GM21447 (cell line): ENCODE data around the gene VTI1A.
"Not testable (repeated sequence)": the region's sequence is repeated elsewhere in the genome, so short reads cannot be mapped to it uniquely, and the experiment has no call there.

Experiments used
- ATAC-seq: cut with Tn5 transposase; IDR thresholded peaks from one replicate; pipeline ENCODE4 v1.9.1; 2021; ENCODE audit not compliant: unreplicated experiment

VTI1A gene

DNA sequence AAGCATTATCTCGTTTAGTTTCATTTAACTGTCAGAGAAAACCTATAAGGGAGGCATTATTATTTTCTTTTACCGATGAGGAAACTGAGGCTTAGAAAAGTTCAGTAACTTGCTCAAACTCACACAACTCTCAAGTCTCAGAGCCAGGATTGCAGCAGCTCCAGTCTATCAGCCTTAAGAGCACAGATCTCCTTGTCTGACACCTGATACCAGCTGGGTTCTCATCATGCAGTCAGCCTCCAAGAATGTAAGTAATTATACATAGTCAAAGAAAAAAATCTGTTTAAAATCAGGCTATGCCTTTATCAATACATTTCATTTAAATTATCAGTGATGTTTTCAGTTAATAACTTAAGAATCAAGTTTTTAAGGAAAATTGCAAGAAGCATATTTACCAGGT is 266.4 kb downstream of the VTI1A start:
- no peak for ATAC-seq

- no peak for ATAC-seq
Measured at GRCh38 chr10:112715581-112715980, 268.6 kb downstream of the VTI1A start.

GRCh38 chr10:112716076-112716475 is 269.1 kb downstream of the VTI1A start:
- ATAC-seq, result no peak

- no peak for ATAC-seq
Measured at GRCh38 chr10:112716924-112717413, 270.0 kb downstream of the VTI1A start.

- no peak for ATAC-seq
Measured at GRCh38 chr10:112720178-112720577, 273.2 kb downstream of the VTI1A start.

GRCh38 chr10:112721080-112721698 is 274.2 kb downstream of the VTI1A start:
- ATAC-seq, result peak; percentile 57

- no peak for ATAC-seq
Measured at GRCh38 chr10:112722758-112723157, 275.7 kb downstream of the VTI1A start.

DNA sequence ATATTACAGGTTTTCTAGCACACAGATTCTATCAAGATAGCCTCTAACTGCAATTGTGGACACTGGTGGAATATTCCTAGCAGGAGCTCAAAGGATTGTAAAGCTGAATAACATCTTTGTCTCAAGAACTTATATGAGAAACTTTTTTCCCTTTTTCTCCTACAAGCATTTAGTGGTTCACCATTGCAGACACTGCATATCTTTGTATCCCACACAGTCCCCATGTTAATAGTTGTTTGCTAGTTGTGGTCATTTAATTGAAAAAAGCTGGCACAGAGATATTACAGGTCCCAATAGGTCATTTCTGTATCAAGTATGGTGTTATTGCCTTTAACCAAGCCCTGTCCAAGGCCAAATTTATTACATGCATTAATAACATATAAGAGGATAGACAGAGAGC is 276.9 kb downstream of the VTI1A start:
- no peak for ATAC-seq

DNA sequence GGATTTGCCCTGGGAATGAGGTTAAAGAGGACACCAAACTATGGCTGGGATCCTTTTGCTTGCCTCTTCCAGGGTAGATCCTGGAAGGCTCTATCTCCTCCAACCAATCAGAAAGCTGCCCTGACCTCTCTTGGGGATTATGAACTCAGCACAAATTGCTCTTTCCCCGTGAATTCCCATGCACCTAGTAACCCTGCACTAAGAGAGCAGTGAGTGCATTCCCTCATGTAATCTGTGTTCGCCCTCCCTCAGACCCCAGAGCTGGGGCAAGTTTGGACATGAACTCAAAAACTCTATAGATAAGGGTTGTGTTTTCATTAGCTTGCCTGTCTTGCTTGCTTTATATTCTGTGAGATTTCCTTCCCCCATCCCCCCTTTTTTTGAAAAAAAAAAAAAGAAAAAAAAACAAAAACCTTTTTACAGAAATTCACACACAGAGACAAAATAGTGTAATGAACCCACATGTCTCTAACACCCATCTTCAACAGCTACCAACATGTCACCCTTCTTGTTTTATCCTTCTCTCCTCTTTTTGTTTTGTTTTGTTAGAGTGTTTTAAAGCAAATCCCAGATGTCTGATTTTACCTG is 277.5 kb downstream of the VTI1A start:
- ATAC-seq, result no peak

GRCh38 chr10:112728118-112728883 is 281.3 kb downstream of the VTI1A start:
- no peak for ATAC-seq

DNA sequence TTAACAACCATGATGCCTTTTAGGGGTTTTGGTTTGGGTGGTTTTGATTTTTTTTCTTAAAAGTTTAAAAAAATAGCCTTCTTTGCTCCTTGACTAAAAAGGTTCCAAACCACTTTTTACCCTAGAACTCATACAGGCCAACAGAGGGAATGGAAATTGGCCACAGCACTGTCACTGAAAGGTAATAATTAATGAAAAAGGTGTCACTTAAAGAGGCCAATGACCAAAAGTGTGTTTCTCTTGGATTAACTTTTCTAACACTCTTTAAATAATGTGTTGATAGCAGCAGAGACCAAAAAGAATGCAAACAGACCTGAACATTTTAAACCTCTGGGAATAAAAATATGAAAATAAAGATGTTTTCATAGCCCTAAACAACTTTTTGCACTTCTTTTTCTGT is 282.0 kb downstream of the VTI1A start:
- no peak for ATAC-seq

DNA sequence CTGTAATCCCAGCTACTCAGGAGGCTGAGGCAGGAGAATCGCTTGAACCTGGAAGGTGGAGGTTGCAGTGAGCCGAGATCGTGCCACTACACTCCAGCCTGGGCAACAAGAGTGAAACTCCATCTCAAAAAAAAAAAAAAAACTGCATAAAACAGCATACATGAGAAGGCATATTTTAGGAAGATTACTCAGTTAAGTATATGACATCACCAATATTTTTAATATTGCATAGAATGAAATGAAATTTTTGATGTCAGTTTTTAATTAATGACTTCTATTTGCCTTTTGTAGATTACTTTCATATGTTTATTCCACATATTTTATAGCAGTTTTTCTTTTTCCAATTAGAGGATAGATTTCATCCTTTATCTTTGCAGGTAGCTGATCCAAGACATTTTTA is 284.4 kb downstream of the VTI1A start:
- not testable (repeated sequence) for ATAC-seq

DNA sequence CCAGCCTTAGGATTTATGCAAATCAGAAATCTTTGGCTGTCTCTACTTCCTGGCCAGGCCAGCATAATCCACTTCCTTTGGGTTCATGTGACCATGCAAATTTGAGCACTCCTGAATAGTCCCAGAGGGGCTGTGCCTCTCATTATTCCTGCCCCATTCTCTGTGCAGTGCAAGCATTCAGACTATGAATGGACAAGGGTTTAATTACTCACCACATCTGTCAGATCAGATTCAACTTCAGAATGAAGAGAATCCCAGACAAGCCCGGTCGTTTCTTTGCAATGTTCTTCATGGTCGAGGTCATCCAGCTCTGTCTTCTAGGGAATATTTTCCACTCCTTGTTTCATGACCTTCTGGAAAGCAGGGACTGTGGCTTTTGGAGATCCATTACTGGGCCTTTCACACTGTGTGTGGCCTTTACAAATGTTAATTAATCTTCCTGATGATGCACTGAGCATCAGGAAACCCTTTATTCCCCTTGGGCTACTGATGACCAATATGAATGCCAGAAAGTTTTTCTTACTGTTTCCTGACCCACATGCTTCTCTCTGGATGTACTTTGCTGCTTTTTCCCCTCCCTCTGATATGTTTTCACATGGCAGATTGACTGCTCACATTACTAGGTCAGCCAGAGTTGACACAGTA is 285.4 kb downstream of the VTI1A start:
- peak; percentile 79 for ATAC-seq

DNA sequence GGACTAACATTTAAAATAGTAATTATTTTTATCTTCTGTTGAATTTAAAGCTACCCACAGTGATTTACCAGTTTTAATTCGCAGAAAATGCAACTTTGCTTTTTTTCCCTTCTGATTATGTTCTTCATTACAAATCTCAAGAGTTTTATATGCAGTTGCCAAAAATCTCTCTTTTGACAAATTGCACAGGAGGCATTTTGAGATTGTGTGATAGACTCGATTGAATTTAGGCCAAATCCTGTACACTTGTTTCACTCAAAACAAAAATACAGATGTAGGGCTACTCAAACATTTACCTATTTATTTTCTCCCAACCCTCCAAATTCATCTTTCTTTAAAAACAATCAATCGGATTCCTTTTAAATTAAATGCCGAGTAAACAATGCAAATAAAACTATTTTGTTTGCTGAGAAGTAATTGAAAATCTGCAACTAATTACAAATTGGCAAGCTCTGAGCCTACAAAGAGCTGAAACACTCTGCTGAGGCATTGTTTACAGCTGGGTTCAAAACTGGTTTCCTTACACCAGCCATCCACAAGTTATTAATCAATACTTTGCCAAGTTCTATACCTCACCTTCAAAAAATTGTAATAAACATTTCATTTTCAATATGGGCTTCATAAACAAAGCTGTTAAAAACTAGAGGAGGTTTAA is 288.2 kb downstream of the VTI1A start:
- ATAC-seq, result no peak

DNA sequence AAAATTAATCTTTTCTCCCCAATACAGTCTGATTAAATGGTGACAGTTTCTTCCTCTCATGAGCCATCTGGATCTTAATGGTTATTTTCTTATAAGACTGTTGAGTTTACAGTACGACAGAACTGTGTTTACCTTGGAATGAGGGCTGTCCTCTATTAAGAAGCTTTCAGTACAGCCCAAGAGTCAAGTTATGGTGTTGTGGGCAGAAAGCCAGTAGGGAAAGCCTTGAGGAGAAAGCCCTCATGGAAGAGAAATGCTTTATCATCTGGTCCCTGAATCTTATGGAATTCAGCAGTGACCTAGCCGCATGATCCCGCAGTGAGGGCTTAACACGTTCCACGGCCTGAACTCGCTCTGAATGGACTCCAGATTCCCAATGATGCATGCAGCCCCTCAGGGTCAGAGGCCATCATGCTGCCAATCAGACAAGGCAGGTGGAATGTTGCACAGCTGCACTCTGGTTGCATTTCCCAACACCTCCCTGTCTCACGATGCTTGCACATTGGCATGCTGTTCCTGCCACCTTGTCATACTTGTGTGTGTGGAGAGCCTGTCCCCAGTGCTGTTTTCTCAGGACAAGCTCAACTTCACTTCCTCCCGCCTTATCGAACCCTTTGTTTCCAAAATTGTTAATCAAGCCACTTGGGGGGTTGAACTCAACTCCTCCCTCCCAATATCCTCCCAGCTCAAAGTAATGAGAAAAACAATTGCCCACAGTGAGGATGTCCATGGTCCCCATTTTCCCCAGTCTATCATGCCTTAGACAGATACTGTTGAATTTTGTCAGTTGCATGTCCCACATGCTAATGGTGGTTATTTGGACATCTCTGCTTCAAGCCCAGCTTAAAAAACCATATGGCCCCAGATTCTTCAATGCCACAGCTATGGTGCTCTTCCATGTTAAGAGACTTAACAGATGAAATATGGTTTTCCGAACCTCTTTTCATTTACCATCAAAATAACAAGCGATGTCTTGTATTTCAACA is 291.9 kb downstream of the VTI1A start:
- no peak for ATAC-seq

DNA sequence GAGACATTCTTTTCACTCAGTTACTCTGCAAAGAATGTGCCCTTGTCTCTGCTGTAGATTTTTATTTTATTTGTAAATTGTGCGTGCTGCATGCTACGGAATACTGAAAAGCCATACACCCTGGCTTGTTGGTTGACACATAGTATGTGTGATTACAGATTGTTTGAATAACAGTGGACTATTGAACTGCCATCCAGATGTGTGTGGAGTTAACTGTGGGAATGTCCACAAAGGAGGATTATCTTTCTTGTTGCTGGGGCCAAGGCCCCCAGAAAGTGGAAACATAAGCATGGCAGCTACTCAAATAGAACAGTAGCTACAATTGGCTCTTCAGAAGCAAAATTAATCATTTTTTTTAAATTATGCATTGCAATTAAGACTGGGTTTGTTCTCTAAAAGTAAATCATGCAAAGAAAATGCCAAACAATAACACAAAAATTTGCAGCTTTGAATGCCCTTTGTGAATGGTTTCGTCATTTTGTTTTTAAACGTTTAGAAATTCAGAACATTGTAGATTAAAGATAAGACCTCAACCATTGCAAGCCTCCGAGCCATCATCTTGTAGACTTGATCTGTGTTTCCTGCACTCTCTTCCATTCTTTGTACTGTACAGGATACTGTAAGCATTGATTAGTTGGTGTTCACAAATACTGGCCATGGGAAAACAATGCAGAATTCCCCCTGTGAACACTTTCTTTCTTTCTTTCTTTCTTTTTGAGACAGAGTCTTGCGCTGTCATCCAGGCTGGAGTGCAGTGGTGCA is 292.8 kb downstream of the VTI1A start:
- ATAC-seq, result no peak

GRCh38 chr10:112741830-112742402 is 294.9 kb downstream of the VTI1A start:
- no peak for ATAC-seq

- no peak for ATAC-seq
Measured at GRCh38 chr10:112744181-112745096, 297.4 kb downstream of the VTI1A start.
